ENCODE data around the gene LRRC52. TPM values are rescaled to one million over a fixed set of nuclear protein-coding genes. Genes with fewer than 3 reads are reported as not detected.

LRRC52 gene
- total and polyA plus RNA-seq, 2 of the 8 experiments (the other 6 are each of a cell fraction or from before 2014, with no cell fraction given), result 0.05 TPM; not detected in 1

DNA sequence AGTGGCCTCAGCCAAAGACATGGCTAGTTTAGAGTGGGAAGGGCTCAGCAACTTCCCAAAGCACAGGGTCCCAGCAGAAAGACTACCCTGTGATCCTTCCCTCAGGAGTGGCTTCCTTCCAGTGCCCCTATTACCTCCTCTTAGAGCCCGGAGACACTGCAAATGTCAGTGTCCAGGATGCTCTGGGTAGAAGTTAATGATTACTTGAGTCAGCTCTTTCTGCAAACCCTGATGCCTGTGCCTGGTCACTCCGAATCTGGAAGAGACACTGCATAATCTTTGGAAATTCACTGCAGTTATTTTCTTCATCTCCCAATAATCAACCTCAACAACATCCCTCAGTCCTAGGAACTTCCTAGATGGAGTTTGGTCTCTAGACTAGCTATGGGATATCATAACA, 60.0 kb downstream of the LRRC52 start:
- CTCF ChIA-PET (ENCODE audit: partially characterized antibody), result interaction anchor here (0.6 to 1.7 kb wide), 3 partner anchors 11 to 310 kb away, joined by 3 to 4 read pairs (median 3); no protein-coding TSS in a partner anchor

More for the DNA sequence above, 60.0 kb downstream of the LRRC52 start:
- H3K27me3 ChIP-seq (replicated peaks in 1 of 4; ENCODE audit: control insufficient read depth in 3 of 4, extremely low read depth in 1 of 4, insufficient read depth in 3 of 4, low read length in 3 of 4), result no peaks in the 10 kb centered on the region
- H4K8ac ChIP-seq (ENCODE audit: extremely low read depth, insufficient read depth, low read length), result no peak overlapping the region
- FAIRE-seq (no peak), DNase-seq (ENCODE audit: low read depth in 1 of 2, low spot score in 2 of 2) (no peak)
- no peak overlapping the region for H3K23ac ChIP-seq (ENCODE audit: insufficient read length)
- TF ChIP-seq POLR2AphosphoS5 (IDR thresholded peaks at IDR 0.05; ENCODE audit: low read depth, low read length) (no peak), BACH1 (IDR thresholded peaks at IDR 0.05; ENCODE audit: low read length) (no peak), CTBP2 (IDR thresholded peaks at IDR 0.05; ENCODE audit: borderline replicate concordance, insufficient read depth, insufficient read length, low read length) (no peak), SP4 (IDR thresholded peaks at IDR 0.05; ENCODE audit: low read length) (no peak), CHD2 (IDR thresholded peaks at IDR 0.05; ENCODE audit: low read length) (no peak), HDAC2 (IDR thresholded peaks at IDR 0.05; ENCODE audit: borderline replicate concordance in 1 of 2, low read depth in 2 of 2, low read length in 2 of 2) (no peak), RBBP5 (IDR thresholded peaks at IDR 0.05; ENCODE audit: borderline replicate concordance, low read depth, low read length) (no peak), MAFK (IDR thresholded peaks at IDR 0.05; ENCODE audit: low read depth, low read length) (no peak), SP2 (IDR thresholded peaks at IDR 0.05; ENCODE audit: low read length) (no peak), YY1 (IDR thresholded peaks at IDR 0.05; ENCODE audit: low read depth, low read length) (no peak), CHD1 (IDR thresholded peaks at IDR 0.05; ENCODE audit: low read depth, low read length) (no peak), EP300 (IDR thresholded peaks at IDR 0.05; ENCODE audit: borderline replicate concordance in 1 of 2, low read depth in 2 of 2, low read length in 2 of 2) (no peak), ATF2 (IDR thresholded peaks at IDR 0.05; ENCODE audit: low read length) (no peak)
- no peak overlapping the region for H4K5ac ChIP-seq (ENCODE audit: insufficient read length, low read depth, low read length)
- POLR2A ChIA-PET (ENCODE audit: partially characterized antibody), result no interaction called here
- 0 out of 7 replicates have a peak, but pooled peaks cover 0 to 2% (median 0%) of the 10 kb centered on the region in 4 experiments for H3K4me1 ChIP-seq (replicated peaks in 1 of 4; ENCODE audit: control insufficient read depth in 3 of 4, insufficient read depth in 4 of 4, low read length in 3 of 4)
- H2BK12ac ChIP-seq (ENCODE audit: low read depth, low read length), result no peak overlapping the region
- H3K4me3 ChIP-seq (ENCODE audit: extremely low read depth in 1 of 4, insufficient read depth in 2 of 4, low read depth in 3 of 4, low read length in 4 of 4), result no peak overlapping the region
- WGBS, 2 experiments (ENCODE audit: extremely low coverage in 1 of 2, insufficient coverage in 1 of 2, insufficient read length in 1 of 2, insufficient replicate concordance in 2 of 2, low coverage in 1 of 2, low lambda C conversion rate in 2 of 2, missing lambda C conversion rate in 1 of 2), result 74% methylated on average over 2 of the region's 2 CpGs; no CpG with 5 or more reads in 1 of the 2 experiments
- H3K56ac ChIP-seq (replicated peaks; ENCODE audit: insufficient read length, low read depth, low read length), result no peak overlapping the region
- H3K23me2 ChIP-seq (ENCODE audit: low read depth, low read length), result no peaks in the 10 kb centered on the region
- H3K79me1 ChIP-seq (ENCODE audit: low read depth, low read length), result no peaks in the 10 kb centered on the region
- H3K27ac ChIP-seq (ENCODE audit: low read depth, low read length), result no peak overlapping the region
- H4K91ac ChIP-seq (replicated peaks; ENCODE audit: insufficient read length, low read length), result no peak overlapping the region
- no peaks in the 10 kb centered on the region for H3K36me3 ChIP-seq (ENCODE audit: control insufficient read depth in 2 of 4, insufficient read depth in 4 of 4, low read length in 3 of 4)
- no peak overlapping the region for H2BK120ac ChIP-seq (replicated peaks; ENCODE audit: low read depth, low read length)
- H3K79me2 ChIP-seq (ENCODE audit: control insufficient read depth in 1 of 2, insufficient read depth in 2 of 2, low read length in 2 of 2), result no peaks in the 10 kb centered on the region
- no peak overlapping the region for H2BK20ac ChIP-seq (ENCODE audit: low read length)
- H2BK5ac ChIP-seq (ENCODE audit: low read depth, low read length), result no peak overlapping the region
- no peak overlapping the region for H3K9ac ChIP-seq (replicated peaks in 1 of 4; ENCODE audit: extremely low read depth in 1 of 4, low read depth in 3 of 4, low read length in 3 of 4)
- H2AFZ ChIP-seq (ENCODE audit: low read length), result no peak overlapping the region
- H3K4me2 ChIP-seq (ENCODE audit: insufficient read depth in 1 of 2, low read depth in 2 of 2, low read length in 2 of 2), result no peak overlapping the region
- H4K20me1 ChIP-seq (replicated peaks in 1 of 2; ENCODE audit: control insufficient read depth in 1 of 2, insufficient read depth in 2 of 2, low read length in 2 of 2), result no peaks in the 10 kb centered on the region
- H3K14ac ChIP-seq (ENCODE audit: insufficient read length), result no peak overlapping the region
- no peak overlapping the region for H3K18ac ChIP-seq (ENCODE audit: extremely low read depth, low read length)
- no peak overlapping the region for H3K4ac ChIP-seq (replicated peaks; ENCODE audit: insufficient read length, low read depth, low read length)
- no peaks in the 10 kb centered on the region for H3K9me3 ChIP-seq (ENCODE audit: insufficient read depth in 2 of 2, low read depth in 1 of 2, low read length in 1 of 2)
- no peak overlapping the region for H2BK15ac ChIP-seq (ENCODE audit: low read length)
- no peak overlapping the region for H2AK5ac ChIP-seq (ENCODE audit: low read depth, low read length)
